ENCODE measurements around the gene RDH8. TPM values are rescaled to one million over a fixed set of nuclear protein-coding genes. Genes with fewer than 3 reads are reported as not detected.

RDH8 gene
- polyA plus RNA-seq, 1 donor = not detected

- no CpG with 5 or more reads among the region's 9 CpGs for WGBS (ENCODE audit: insufficient coverage, low lambda C conversion rate)
- H3K27ac ChIP-seq (ENCODE audit: low read length) = no peak overlapping the region
- H3K4me1 ChIP-seq (ENCODE audit: control insufficient read depth, insufficient read depth, low read length) = no peaks in the 10 kb centered on the region
- H3K4me3 ChIP-seq (ENCODE audit: low read length) = no peak overlapping the region
- H3K36me3 ChIP-seq (ENCODE audit: control insufficient read depth, insufficient read depth, low read length) = no peaks in the 10 kb centered on the region
- H3K27me3 ChIP-seq (ENCODE audit: control insufficient read depth, insufficient read depth, low read length) = peaks cover 21% of the 10 kb centered on the region
- DNase-seq = no peak
- H3K9me3 ChIP-seq (ENCODE audit: control insufficient read depth, low read depth, low read length) = no peaks in the 10 kb centered on the region
Measured at GRCh38 chr19:10004617-10005016, 8.7 kb upstream of the RDH8 start.

GRCh38 chr19:10005632-10006334, 7.5 kb upstream of the RDH8 start:
- WGBS (ENCODE audit: insufficient coverage, low lambda C conversion rate) = no CpG with 5 or more reads among the region's 17 CpGs
- Histone ChIP-seq H3K27ac (ENCODE audit: low read length) (no peak overlapping the region), H3K36me3 (ENCODE audit: control insufficient read depth, insufficient read depth, low read length) (no peaks in the 10 kb centered on the region), H3K9me3 (ENCODE audit: control insufficient read depth, low read depth, low read length) (no peaks in the 10 kb centered on the region), H3K4me3 (ENCODE audit: low read length) (no peak overlapping the region), H3K4me1 (ENCODE audit: control insufficient read depth, insufficient read depth, low read length) (no peaks in the 10 kb centered on the region), H3K27me3 (ENCODE audit: control insufficient read depth, insufficient read depth, low read length) (peaks cover 33% of the 10 kb centered on the region)
- no peak for DNase-seq

GRCh38 chr19:10006335-10006708, 7.0 kb upstream of the RDH8 start:
- Histone ChIP-seq H3K9me3 (ENCODE audit: control insufficient read depth, low read depth, low read length) (no peaks in the 10 kb centered on the region), H3K27me3 (ENCODE audit: control insufficient read depth, insufficient read depth, low read length) (peaks cover 38% of the 10 kb centered on the region), H3K27ac (ENCODE audit: low read length) (no peak overlapping the region), H3K36me3 (ENCODE audit: control insufficient read depth, insufficient read depth, low read length) (no peaks in the 10 kb centered on the region), H3K4me1 (ENCODE audit: control insufficient read depth, insufficient read depth, low read length) (no peaks in the 10 kb centered on the region), H3K4me3 (ENCODE audit: low read length) (no peak overlapping the region)
- peak in 1 of 2 donors; percentile 45 for DNase-seq
- no CpG with 5 or more reads among the region's 7 CpGs for WGBS (ENCODE audit: insufficient coverage, low lambda C conversion rate)

- Histone ChIP-seq H3K4me1 (ENCODE audit: control insufficient read depth, insufficient read depth, low read length) (no peaks in the 10 kb centered on the region), H3K4me3 (ENCODE audit: low read length) (no peak overlapping the region), H3K36me3 (ENCODE audit: control insufficient read depth, insufficient read depth, low read length) (no peaks in the 10 kb centered on the region), H3K9me3 (ENCODE audit: control insufficient read depth, low read depth, low read length) (no peaks in the 10 kb centered on the region), H3K27ac (ENCODE audit: low read length) (no peak overlapping the region), H3K27me3 (ENCODE audit: control insufficient read depth, insufficient read depth, low read length) (peaks cover 44% of the 10 kb centered on the region)
- no peak for DNase-seq
Measured at GRCh38 chr19:10006752-10007323, 6.4 kb upstream of the RDH8 start.

GRCh38 chr19:10007371-10008183, 5.7 kb upstream of the RDH8 start:
- H3K9me3 ChIP-seq (ENCODE audit: control insufficient read depth, low read depth, low read length) = no peaks in the 10 kb centered on the region
- no peak for DNase-seq
- WGBS (ENCODE audit: insufficient coverage, low lambda C conversion rate) = 54% methylated on average over 4 of the region's 13 CpGs
- no peaks in the 10 kb centered on the region for H3K4me1 ChIP-seq (ENCODE audit: control insufficient read depth, insufficient read depth, low read length)
- no peak overlapping the region for H3K27ac ChIP-seq (ENCODE audit: low read length)
- peaks cover 48% of the 10 kb centered on the region for H3K27me3 ChIP-seq (ENCODE audit: control insufficient read depth, insufficient read depth, low read length)
- no peaks in the 10 kb centered on the region for H3K36me3 ChIP-seq (ENCODE audit: control insufficient read depth, insufficient read depth, low read length)
- H3K4me3 ChIP-seq (ENCODE audit: low read length) = no peak overlapping the region

GRCh38 chr19:10008184-10008765, 5.0 kb upstream of the RDH8 start:
- H3K4me1 ChIP-seq (ENCODE audit: control insufficient read depth, insufficient read depth, low read length) = no peaks in the 10 kb centered on the region
- WGBS (ENCODE audit: insufficient coverage, low lambda C conversion rate) = no CpG with 5 or more reads among the region's 11 CpGs
- peaks cover 47% of the 10 kb centered on the region for H3K27me3 ChIP-seq (ENCODE audit: control insufficient read depth, insufficient read depth, low read length)
- no peak overlapping the region for H3K4me3 ChIP-seq (ENCODE audit: low read length)
- H3K27ac ChIP-seq (ENCODE audit: low read length) = no peak overlapping the region
- H3K9me3 ChIP-seq (ENCODE audit: control insufficient read depth, low read depth, low read length) = no peaks in the 10 kb centered on the region
- no peaks in the 10 kb centered on the region for H3K36me3 ChIP-seq (ENCODE audit: control insufficient read depth, insufficient read depth, low read length)
- DNase-seq = no peak

GRCh38 chr19:10009714-10010224, 3.5 kb upstream of the RDH8 start:
- H3K27me3 ChIP-seq (ENCODE audit: control insufficient read depth, insufficient read depth, low read length) = peaks cover 48% of the 10 kb centered on the region
- H3K36me3 ChIP-seq (ENCODE audit: control insufficient read depth, insufficient read depth, low read length) = no peaks in the 10 kb centered on the region
- WGBS (ENCODE audit: insufficient coverage, low lambda C conversion rate) = 33% methylated on average over 2 of the region's 22 CpGs
- no peak for DNase-seq
- no peak overlapping the region for H3K4me3 ChIP-seq (ENCODE audit: low read length)
- H3K9me3 ChIP-seq (ENCODE audit: control insufficient read depth, low read depth, low read length) = no peaks in the 10 kb centered on the region
- no peak overlapping the region for H3K27ac ChIP-seq (ENCODE audit: low read length)
- H3K4me1 ChIP-seq (ENCODE audit: control insufficient read depth, insufficient read depth, low read length) = no peaks in the 10 kb centered on the region

GRCh38 chr19:10010247-10010691, 3.0 kb upstream of the RDH8 start, which contains the start of gene COL5A3:
COL5A3 (minus strand) TSS chr19:10010504; CDS start chr19:10010385, 119 bp downstream.
- Histone ChIP-seq H3K27me3 (ENCODE audit: control insufficient read depth, insufficient read depth, low read length) (peaks cover 48% of the 10 kb centered on the region), H3K36me3 (ENCODE audit: control insufficient read depth, insufficient read depth, low read length) (no peaks in the 10 kb centered on the region), H3K27ac (ENCODE audit: low read length) (no peak within 1 kb of the TSS), H3K4me3 (ENCODE audit: low read length) (no peak within 1 kb of the TSS), H3K9me3 (ENCODE audit: control insufficient read depth, low read depth, low read length) (no peaks in the 10 kb centered on the region), H3K4me1 (ENCODE audit: control insufficient read depth, insufficient read depth, low read length) (no peaks in the 10 kb centered on the region)
- WGBS (ENCODE audit: insufficient coverage, low lambda C conversion rate) = no CpG with 5 or more reads among the region's 38 CpGs
- no peak for DNase-seq

- no peak overlapping the region for H3K27ac ChIP-seq (ENCODE audit: low read length)
- WGBS (ENCODE audit: insufficient coverage, low lambda C conversion rate) = no CpG with 5 or more reads among the region's 9 CpGs
- no peaks in the 10 kb centered on the region for H3K9me3 ChIP-seq (ENCODE audit: control insufficient read depth, low read depth, low read length)
- no peaks in the 10 kb centered on the region for H3K4me1 ChIP-seq (ENCODE audit: control insufficient read depth, insufficient read depth, low read length)
- peaks cover 48% of the 10 kb centered on the region for H3K27me3 ChIP-seq (ENCODE audit: control insufficient read depth, insufficient read depth, low read length)
- DNase-seq = no peak
- H3K36me3 ChIP-seq (ENCODE audit: control insufficient read depth, insufficient read depth, low read length) = no peaks in the 10 kb centered on the region
- no peak overlapping the region for H3K4me3 ChIP-seq (ENCODE audit: low read length)
Measured at GRCh38 chr19:10010939-10011338, 2.3 kb upstream of the RDH8 start.

GRCh38 chr19:10011974-10012373, 1.3 kb upstream of the RDH8 start:
- WGBS (ENCODE audit: insufficient coverage, low lambda C conversion rate) = no CpG with 5 or more reads among the region's 7 CpGs
- H3K4me1 ChIP-seq (ENCODE audit: control insufficient read depth, insufficient read depth, low read length) = no peaks in the 10 kb centered on the region
- DNase-seq = no peak
- no peaks in the 10 kb centered on the region for H3K9me3 ChIP-seq (ENCODE audit: control insufficient read depth, low read depth, low read length)
- no peak overlapping the region for H3K4me3 ChIP-seq (ENCODE audit: low read length)
- no peaks in the 10 kb centered on the region for H3K36me3 ChIP-seq (ENCODE audit: control insufficient read depth, insufficient read depth, low read length)
- no peak overlapping the region for H3K27ac ChIP-seq (ENCODE audit: low read length)
- peaks cover 48% of the 10 kb centered on the region for H3K27me3 ChIP-seq (ENCODE audit: control insufficient read depth, insufficient read depth, low read length)

Data from large intestine (tissue), 3 donors.